ENCODE results near the gene FRMD3.
"Not testable (repeated sequence)": the region's sequence is repeated elsewhere in the genome, so short reads cannot be mapped to it uniquely, and the experiment has no call there.

Gene FRMD3

DNA sequence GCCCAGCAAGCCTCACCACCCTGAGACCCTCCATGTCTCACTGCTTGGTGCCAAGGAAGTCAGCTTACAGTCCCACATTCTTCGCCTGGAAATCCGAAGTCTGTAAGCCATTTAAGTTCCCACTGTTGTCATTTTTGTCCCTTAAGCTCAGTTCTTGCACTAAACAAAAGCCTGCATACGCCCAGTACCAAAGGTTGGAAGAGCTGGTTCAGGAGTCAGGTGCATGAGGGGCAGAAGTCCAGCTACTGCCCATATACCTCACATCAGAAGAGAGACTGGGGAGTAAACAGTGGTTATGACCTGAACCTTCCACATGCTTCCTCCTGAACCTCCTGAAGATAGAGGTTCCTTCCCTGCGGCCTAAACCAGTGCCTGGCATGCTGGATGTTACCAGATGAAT, 146.0 kb downstream of the FRMD3 start:
- DNase-seq (ENCODE audit: low read depth, low spot score), result no peak

DNA sequence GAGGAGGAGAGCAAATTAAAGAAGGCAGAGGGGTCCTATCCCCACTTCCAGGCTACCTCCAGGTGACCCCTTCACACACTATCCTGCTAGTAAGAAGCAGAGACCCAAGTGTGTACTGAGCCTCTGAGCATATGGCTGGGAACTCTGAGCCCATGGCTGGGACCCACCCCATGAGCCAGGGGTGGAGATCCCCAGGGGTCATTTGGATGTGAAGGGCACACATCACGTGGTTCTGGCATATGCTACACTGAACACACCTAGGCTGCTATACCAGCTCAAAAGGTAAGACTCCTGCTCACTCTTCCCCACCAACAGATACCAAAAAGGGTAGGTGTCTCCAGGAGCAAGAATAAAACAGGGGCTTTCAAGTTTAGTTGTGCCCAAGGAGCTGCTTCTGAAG, 149.9 kb downstream of the FRMD3 start:
- DNase-seq (ENCODE audit: low read depth, low spot score), result no peak

DNA sequence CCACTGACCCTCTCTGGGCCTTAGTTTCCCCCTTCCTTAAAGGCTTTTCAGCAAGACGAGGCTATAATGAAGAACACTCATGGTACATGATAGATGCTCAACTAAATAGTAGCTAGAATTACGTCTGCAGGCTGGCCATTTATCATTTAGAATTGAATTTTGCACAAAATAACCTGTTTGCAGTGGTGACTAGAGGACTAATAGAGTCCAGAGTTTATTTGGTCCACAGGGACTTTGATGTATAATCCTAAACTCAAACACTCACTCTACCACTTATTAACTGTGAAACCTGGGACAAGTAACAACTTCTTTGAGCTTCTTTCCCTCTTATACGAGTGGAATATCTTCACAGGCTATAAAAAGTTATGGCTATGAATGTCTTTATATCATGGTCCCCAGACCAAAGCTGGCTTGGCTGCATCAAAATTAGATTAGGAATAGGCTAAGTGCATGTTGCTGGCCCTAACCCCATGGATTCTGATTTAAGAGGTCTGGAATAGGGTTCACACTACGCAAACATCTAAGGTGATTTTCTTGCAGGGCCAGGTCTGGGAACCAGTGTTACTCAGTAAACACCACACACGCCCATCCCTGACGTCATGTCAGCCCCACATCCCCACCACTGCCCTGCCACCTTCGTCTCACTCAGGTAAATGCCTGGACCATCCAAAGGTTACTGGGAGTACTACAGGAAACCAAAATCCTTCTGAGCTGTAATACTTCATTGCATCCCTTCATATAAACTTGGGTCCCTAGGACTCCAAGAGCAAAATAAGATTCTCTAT, 150.6 kb downstream of the FRMD3 start:
- no peak for DNase-seq (ENCODE audit: low read depth, low spot score)

DNA sequence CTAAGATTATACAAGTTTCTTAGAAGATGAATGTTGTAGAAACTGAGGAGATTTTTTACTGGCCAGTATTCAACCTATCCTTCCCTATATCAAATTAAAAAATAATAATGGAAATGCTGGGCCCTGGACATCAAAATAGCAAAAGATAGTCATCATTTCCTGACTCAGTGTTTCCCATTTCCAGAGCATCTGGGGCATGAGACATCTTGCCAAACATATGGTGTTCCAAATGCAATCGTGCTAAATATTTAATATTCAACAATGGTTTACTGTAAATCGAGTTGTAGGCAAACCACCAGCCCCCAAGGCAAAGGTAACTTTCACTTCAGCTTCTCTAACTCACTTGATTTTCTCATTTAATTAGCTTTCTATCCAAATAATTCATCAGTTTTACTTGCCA, 152.9 kb downstream of the FRMD3 start:
- DNase-seq (ENCODE audit: low read depth, low spot score), result no peak

DNA sequence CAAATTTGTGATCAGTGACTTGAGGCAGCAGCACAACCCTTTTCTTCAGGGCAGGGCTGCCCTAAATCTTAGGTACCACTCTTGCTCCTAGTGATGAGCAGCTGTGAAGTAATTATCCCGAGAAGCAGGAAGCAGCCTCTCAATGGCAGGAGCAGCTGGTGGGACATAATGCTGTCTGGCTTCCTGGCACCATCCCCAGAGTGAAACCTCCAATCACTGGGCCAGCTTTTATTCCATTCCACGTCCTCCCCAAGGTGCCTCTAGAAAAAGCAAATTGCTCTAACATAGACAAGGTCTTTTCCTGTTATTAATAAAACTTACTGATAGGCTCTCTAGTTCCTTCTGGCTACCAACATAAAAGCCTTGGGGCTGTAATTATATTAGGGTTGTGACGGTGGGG, 154.0 kb downstream of the FRMD3 start:
- no peak for DNase-seq (ENCODE audit: low read depth, low spot score)

DNA sequence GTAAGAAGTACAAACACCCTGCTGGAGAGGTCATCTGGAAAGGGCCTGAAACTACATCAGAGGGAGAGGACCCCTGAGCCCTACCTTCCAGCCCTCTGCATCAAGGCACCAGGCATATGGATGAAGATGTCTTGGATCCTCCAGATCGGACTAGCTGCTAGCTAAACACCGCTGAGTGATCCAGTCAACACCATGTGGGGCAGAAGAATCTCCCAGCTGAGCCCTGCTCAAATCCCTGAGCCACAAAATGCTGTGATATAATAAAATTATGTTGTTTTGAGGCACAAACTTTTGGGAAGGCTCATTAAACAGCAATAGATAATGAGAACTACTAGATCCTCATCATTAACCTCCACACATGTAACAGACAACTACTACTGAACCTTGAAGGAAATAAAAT, 155.2 kb downstream of the FRMD3 start:
- DNase-seq (ENCODE audit: low read depth, low spot score), result no peak

DNA sequence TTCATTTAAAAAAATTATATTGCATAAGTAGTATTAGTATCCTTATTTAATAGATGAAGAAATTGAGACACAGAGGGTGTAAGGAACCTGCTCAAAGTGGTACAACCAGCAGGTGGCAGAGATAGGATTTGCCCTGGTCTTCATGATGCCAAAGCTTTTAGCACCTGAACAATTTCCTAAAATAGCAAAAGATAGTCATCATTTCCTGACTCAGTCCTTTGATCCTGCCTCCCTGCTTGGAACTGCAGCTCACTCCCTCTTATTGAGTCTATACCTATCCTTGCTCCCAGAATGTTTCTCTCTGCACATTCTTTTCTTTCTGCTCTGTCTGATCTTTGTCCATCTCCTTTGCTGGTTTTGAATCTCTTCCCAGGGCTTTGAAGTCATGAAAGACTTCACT, 155.8 kb downstream of the FRMD3 start:
- DNase-seq (ENCODE audit: low read depth, low spot score), result no peak

DNA sequence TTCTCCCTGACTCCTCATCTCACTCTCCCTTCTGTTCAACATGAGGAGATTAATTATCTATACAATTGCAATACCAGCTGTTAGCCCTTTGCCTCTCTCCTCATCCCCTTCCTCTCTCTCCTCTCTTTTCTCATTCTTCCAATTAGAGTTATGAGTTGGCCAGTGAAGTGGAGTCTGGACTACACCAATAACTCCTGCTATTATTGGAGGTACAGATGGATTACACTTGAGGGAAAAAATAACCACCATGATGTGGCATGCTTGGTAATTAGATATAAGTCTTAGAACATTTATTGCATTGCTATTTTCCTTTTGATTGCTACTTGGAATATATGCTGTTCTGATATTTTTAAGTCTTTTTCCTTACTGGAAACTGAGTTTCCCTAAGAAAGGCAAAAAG, 159.2 kb downstream of the FRMD3 start:
- DNase-seq (ENCODE audit: low read depth, low spot score), result no peak

DNA sequence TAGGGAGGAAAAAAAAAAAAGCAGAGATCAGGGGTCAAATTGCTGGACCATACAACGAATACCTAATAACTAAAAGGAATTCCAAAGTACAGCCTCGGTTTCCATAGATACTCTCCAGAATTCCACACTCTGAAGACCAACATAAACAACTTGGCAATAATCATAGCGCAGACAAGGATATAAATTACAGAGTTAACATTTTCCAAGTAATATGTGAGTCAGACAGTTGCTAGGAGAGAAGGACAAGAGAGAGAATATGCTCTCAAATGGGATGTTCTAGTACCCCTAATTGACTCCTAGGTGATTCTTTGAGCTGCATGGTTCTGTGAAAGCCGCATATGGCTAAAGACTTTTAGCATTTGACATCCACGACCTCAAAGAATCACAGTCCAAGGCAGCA, 165.2 kb downstream of the FRMD3 start:
- DNase-seq (ENCODE audit: low read depth, low spot score), result no peak

DNA sequence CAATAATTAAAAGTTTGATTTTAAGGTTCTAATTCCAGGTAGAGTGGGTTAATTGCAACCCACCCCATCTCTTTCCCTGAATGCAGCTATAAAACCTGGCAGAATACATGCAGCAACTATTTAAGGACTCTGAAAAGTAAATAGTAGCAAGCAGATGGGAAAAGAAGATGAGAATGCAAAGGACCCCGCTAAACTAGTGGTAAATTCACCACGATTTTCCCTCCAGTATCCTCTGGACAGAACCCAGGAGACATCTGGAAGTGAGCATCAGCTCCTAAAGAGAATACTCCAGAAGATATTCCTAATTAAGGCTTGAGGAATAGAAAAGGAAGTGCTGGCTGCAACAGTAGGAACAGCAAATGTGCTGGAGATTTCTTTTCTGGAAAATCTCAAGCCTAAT, 170.9 kb downstream of the FRMD3 start:
- DNase-seq (ENCODE audit: low read depth, low spot score), result no peak

DNA sequence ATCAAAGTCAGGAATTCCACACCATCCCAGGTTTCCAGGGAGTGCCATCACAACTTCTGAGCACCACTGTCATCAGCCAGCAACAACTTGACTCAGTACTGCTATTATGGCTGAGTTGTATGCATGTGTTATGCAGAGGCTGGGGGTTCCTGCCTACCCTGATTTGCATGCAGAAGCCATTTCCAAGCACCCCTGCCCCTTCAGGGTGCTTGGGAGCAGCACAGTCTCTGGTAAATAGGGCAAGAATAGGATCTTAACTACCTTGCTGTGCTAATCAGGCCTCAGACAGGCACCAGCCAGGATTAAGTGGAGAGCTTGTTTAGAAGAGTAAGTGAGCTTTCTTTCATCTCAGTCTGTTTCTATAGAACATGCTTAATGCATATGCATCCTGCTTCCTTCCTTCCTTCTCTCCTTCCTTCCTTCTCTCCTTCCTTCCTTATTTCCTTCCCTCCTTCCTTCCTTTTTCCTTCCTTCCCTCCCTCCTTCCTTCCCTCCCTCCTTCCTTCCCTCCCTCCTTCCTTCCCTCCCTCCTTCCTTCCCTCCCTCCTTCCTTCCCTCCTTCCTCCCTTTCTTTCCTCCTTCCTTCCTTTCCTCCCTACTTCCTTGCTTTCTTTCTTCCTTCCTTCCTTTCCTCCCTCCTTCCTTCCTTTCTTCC, 175.7 kb downstream of the FRMD3 start:
- no peak for DNase-seq (ENCODE audit: low read depth, low spot score)

DNA sequence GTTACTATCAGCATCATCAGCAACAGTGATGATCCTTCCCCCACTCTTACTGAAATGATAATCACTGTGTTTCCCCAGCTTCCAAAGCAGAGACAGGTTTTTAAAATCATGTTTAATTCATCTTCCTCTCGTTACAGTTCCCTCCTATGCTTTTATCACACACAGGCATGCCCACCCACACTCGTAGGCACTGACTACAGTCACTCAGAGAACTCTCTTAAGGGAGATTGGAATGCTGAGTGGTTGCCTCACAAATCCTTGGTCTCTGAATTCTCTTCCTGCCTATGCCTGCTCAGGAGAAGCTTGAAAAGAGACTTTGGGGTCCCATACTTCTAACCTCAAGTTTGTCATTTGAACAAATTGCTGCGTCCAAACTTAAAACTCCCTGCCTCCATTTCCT, 179.2 kb downstream of the FRMD3 start:
- no peak for DNase-seq (ENCODE audit: low read depth, low spot score)

DNA sequence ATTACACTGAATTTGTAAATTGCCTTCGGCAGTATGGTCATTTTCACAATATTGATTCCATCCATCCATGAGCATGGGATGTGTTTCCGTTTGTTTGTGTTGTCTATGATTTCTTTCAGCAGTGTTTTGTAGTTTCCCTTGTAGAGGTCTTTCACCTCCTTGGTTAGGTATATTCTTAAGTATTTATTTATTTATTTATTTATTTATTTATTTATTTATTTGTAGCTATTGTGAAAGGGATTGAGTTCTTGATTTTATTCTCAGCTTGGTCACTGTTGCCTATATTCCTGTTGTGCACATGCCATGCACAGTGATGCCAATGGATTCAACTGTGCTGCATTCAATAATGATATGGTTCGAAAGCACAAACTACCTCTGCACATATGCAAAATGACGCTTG, 179.7 kb downstream of the FRMD3 start:
- DNase-seq (ENCODE audit: low read depth, low spot score), result not testable (repeated sequence)

DNA sequence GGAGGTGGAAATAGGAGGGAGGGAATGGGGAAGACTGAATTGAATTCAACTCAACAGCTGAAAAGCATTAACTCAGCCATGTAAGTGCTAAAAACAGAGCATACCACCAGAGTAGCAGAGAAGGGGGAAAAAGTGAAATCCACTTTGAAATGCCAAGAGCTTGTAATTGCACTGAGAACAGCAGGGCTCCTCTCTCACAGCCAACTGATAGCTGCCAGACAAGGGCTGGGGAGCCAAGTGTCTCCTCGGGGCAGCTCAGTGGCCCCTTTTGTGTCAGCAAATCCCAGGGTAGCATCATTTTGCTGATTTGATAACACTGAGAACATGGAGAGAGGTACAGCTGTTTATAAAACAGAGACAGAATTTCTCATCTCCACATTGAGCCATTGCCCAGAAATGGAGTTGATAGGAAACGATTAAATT, 182.5 kb downstream of the FRMD3 start:
- DNase-seq (ENCODE audit: low read depth, low spot score), result no peak

DNA sequence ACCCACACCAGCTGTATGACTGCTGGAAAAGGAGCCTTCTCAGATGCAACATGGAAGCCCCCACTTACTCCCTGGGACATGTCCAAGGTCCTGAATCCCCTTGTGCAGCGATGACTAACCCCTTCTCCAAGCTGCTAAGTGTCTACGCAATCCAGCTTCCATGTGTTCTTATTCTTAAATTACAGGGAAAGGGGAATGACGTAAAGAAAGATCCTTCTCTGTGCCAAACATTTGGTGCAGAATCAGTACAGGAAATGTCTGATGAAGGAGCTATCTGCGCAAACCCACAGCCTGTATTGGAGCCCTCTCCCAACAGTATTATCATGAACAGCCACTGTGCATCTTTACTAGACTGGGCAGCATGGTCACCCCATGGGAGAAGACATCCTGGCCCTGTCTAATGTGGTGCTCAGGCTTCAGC, 183.2 kb downstream of the FRMD3 start:
- peak; percentile 21 for DNase-seq (ENCODE audit: low read depth, low spot score)

DNA sequence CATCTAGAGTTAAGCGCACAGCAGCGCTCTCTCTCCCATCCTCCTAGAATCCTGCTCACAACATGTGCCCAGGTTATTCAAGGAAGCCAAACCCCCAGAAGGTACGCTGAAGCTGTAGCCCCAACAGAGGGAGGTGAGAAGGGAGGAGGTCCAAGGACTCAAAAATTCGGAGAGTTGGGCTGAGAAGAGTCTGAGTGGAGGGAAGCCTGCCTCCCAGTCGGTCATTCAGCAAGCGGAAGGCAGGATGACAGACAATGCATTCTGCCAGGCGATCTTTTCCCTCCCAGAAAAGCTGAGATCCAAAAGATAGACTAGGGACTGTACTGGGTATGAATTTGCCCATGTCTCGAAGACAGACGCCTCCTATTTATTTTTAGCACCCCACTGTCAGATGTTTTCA, 189.2 kb downstream of the FRMD3 start:
- DNase-seq (ENCODE audit: low read depth, low spot score), result no peak

DNA sequence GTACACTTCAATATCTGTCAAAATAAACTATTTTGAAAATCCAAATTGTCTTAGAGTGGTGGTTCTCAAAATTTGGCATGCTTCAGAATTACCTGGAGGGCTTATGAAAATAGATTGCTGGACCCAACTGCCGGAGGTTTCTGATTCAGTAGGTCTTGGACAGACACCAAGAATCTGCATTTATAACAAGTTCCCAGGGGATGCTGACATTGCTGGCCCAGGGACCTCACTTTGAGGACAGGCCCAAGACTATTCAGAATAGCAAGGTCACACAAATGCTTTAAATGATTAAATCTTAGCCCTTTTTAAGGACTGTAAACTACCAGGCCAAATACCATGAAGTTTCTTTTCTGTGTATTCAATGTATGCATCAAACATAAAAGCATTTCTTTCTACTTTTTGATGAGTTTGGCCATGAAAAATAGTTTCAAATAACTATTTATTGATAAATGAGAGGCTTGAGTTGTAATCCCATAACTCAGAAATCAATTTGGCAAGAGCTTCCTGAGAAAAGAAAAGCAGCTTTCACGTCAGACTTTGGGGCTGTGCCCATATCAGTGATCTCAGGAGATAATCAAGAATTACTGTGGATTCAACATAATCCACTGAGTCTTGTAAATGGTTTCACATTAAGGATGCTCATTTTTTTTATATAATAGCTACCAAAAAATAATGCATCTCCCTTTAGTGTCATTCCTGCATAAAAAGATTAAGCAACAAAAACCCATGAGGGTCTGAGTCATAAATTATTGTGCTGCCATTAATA, 191.4 kb downstream of the FRMD3 start:
- peak; percentile 21 for DNase-seq (ENCODE audit: low read depth, low spot score)

DNA sequence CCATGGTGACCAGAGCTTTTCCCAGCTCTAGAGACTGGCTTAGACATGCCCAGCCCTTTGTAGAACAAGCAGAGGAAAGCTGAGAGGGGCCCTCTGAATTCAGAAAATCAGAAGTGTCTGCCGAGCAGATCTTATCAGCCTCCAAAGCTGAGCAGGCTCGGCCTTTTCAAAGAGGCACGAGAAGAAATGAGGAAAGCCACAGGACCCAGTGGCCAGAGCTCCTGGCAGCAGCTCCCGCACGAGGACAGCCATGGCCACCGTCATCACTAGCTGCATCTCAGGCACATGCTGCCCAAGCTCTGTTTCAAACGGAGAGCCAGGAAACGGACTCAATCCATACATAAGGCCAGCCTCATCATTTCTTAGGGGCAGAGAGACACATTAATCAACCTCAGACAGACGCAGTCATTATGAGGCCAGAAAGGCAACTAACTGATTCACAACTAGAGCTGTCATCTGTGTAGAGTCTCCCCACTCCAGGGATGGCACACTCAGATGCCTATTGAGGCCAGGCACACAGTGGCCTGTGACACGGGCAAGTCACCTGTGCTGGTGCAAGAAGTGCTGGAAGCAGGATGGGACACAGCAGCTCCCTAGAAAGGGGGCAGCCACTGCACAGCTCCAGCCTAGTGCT, 194.7 kb downstream of the FRMD3 start:
- DNase-seq (ENCODE audit: low read depth, low spot score), result no peak

DNA sequence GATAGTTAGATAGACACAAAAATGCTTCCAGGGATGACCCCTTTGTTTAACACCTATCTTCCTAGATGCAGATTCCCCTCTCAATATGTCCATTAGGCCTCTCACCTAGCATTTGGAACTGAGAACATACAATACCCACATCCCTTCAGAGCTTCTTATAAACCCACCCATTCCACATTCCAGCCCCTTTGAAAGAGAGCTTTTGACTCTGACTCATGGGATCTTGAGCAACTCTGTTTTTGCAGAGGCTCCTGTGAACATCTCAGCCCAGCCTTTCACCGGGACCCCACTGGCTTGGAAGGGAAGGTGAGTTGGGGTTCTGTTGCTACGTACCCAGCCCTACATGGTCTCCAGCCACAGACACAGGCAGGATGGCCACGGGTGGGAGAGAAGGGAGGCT, 195.5 kb downstream of the FRMD3 start:
- no peak for DNase-seq (ENCODE audit: low read depth, low spot score)

DNA sequence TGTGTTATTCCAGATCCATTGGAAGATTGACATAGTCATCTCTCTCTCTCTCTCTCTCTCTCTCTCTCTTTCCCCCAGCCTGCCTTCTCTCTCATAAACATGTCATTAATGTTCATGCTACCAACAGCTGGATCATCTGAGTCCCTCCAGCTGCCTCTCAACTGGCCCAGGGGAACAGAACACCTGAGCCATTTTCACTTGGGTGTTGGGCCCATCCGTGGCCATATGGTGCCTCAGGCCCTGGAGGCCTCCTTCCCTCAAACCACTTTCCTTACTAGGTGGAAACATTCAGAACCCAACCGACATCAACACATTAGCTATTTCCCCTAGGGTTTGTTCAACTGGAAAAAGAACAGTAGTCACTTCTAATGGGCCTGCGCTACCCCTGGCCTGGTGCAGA, 196.2 kb downstream of the FRMD3 start:
- DNase-seq (ENCODE audit: low read depth, low spot score), result no peak

DNA sequence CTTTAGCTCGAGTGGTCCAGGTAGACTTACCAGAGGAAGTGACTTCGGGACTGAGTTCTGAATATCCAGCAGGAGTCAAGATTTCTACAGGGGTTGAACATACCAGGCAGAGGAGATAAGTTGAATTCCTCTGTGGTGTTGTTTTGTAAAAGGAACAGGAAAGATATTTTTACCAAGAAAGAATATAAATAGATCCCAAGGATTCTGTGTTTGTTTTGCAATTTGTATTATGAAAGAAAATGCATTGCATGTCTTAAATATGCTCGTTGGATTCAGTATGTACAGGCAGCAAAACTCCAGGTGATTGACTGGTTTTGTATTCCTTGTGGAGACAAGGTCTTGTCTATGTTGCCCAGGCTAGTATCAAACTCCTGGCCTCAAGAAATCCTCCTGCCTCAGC, 197.8 kb downstream of the FRMD3 start:
- no peak for DNase-seq (ENCODE audit: low read depth, low spot score)

DNA sequence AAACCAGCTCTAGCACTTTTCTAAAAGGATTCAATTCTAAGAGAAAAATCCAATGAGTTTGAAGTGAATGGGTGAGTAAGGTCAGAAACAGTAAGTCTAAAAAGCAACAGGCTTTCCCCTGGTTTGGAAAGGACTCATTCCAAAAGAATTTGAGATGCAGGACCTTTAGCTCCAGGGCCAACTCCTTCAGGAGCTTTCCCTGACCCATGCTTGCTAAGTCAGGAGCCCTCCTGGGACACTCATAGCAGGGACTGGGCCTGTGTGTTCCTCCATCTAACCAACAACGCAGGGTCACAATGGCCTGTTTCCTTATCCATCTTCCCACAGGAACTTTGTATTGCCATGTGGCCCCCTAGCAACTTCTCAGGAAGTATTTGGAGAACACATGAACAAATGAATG, 198.8 kb downstream of the FRMD3 start:
- DNase-seq (ENCODE audit: low read depth, low spot score), result no peak

Data from astrocyte of the hippocampus (primary cell).